Measurements from ENCODE around the gene ATAD3C. TPM values are rescaled to one million over a fixed set of nuclear protein-coding genes. Genes with fewer than 3 reads are reported as not detected.

Gene ATAD3C
- total RNA-seq, 1 experiment from 2014 or later = 1.4 TPM

DNA sequence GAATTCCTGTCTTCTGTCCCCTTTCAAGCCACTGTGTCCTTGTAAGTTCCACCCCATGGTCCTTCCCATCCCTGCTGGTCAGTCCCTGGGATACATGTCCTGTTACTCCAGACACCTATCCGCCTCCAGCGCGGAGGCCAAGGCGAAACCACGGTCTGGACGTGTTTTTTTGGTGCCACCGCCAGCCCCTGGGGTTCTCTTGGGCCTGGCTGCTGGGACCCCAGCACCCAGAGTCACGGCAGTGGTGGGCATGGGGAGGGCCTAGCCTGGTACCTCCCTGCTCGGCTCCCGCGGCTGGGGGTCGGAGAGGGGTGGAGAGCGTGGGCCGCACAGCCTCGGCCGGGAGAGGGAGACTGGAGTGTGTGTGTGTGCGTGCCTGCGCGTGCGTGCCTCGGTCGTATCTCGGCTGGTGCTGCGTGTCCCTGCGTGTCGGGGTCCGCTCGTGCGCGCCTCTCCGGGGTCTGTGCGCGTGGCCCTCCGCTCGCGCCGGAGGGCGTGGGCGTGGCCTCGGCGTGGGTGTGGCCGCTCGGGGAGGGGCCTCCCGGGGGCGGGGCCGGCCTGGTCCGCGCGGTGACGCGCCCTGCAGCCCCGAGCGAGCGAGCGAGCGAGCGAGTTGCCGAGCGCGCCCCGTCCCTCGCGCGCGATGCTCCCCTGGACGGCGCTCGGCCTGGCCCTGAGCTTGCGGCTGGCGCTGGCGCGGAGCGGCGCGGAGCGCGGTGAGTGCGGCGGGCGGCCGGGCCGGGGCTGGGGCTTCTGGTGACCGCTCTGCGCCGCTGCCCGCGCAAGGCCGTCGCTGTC is 14.2 kb upstream of the ATAD3C start, which contains the start of gene VWA1:
TSS of gene VWA1 (plus strand) at position 585 of the 798 bp plus-strand sequence. CDS start at position 644, 59 bp downstream.
- intact Hi-C loops (cut with micrococcal nuclease) = no loop called here
- Histone ChIP-seq H4K20me1 (ENCODE audit: low read length) (no peaks in the 10 kb centered on the region), H3K4me2 (ENCODE audit: low read length) (peak within 1 kb of the TSS; percentile 100), H3K4me3 (ENCODE audit: low read length) (peak within 1 kb of the TSS; percentile 88), H3K79me2 (ENCODE audit: low read length) (peaks cover 13% of the 10 kb centered on the region), H3K9ac (ENCODE audit: low read length) (peak within 1 kb of the TSS; percentile 61), H3F3A (ENCODE audit: low read length, unreplicated experiment) (no peaks in the 10 kb centered on the region), H3K4me1 (ENCODE audit: insufficient read depth, low read length) (peaks cover 48% of the 10 kb centered on the region), H3K9me3 (ENCODE audit: low read length) (no peaks in the 10 kb centered on the region), H3K9me2 (replicated peaks; ENCODE audit: low read length) (no peaks in the 10 kb centered on the region), H2AFZ (ENCODE audit: low read length) (peak within 1 kb of the TSS; percentile 59), H3K36me3 (ENCODE audit: low read depth, low read length) (no peaks in the 10 kb centered on the region), H3K27me3 (ENCODE audit: low read length) (no peaks in the 10 kb centered on the region), H3K27ac (ENCODE audit: low read length) (no peak within 1 kb of the TSS)
- CTCF ChIA-PET = no interaction called here
- BruUV-seq (replicated peaks) = no TSS peak
- TF ChIP-seq EZH2phosphoT487 (IDR thresholded peaks at IDR 0.05; ENCODE audit: borderline replicate concordance, low read length) (no peak), EZH2 (IDR thresholded peaks at IDR 0.05; ENCODE audit: low read length, unreplicated experiment) (no peak)
- peak; percentile 74 for ATAC-seq
- DNase-seq = peak; percentile 88
- POLR2A ChIA-PET (ENCODE audit: unreplicated experiment) = no interaction called here

DNA sequence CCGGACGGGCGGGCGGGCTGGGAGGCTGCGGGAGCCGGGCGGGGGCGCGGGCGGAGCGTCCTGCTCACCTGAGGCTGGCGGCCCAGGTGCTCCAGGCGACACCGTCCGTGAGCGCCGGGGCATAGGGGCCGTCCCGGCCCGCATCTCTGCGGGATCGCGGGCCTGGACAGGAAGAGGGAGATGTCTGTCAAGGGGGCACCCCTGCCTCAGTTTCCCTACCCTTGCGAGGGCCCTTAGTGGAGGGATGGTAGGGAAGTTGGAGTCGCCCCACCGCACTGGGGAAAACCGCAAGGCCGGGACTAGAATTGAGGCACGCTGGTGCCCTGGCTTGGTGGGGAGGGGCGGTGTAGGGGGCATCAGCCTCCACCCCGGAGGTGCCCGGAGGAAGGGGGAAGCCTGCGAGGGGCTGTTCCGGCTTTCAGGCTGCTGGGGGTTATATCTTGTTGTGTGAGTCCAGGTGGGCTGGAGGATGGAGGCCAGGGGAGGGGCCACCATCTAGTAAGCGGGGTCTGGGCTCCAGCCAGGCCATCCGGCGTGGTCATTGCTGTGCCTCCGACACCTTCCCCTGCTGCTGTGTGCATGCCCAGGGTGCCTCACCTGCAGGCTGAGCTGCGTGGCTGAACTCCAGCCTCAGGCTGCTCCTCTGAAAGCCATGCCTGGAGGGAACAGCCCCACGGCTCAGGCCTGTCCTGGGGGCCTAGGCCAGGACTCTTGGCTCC is 13.4 kb upstream of the ATAD3C start:
- DNase-seq = no peak
- H2AFZ ChIP-seq (ENCODE audit: low read length) = peak overlapping the region; percentile 54
- H3K79me2 ChIP-seq (ENCODE audit: low read length) = peaks cover 13% of the 10 kb centered on the region
- H3F3A ChIP-seq (ENCODE audit: low read length, unreplicated experiment) = no peaks in the 10 kb centered on the region
- H3K4me2 ChIP-seq (ENCODE audit: low read length) = peak overlapping the region; percentile 100
- ChIA-PET CTCF (no interaction called here), POLR2A (ENCODE audit: unreplicated experiment) (no interaction called here)
- no peak; the same call in 1 of the 2 replicates for ATAC-seq
- peak overlapping the region; percentile 88 for H3K4me3 ChIP-seq (ENCODE audit: low read length)
- H3K9ac ChIP-seq (ENCODE audit: low read length) = peak overlapping the region; percentile 61
- H3K27me3 ChIP-seq (ENCODE audit: low read length) = no peaks in the 10 kb centered on the region
- intact Hi-C loops (cut with micrococcal nuclease) = no loop called here
- BruUV-seq (replicated peaks) = no TSS peak
- no peak overlapping the region for H3K27ac ChIP-seq (ENCODE audit: low read length)
- TF ChIP-seq EZH2 (IDR thresholded peaks at IDR 0.05; ENCODE audit: low read length, unreplicated experiment) = no peak
- no peak for TF ChIP-seq EZH2phosphoT487 (IDR thresholded peaks at IDR 0.05; ENCODE audit: borderline replicate concordance, low read length)
- TF ChIP-seq, protein P1, sequence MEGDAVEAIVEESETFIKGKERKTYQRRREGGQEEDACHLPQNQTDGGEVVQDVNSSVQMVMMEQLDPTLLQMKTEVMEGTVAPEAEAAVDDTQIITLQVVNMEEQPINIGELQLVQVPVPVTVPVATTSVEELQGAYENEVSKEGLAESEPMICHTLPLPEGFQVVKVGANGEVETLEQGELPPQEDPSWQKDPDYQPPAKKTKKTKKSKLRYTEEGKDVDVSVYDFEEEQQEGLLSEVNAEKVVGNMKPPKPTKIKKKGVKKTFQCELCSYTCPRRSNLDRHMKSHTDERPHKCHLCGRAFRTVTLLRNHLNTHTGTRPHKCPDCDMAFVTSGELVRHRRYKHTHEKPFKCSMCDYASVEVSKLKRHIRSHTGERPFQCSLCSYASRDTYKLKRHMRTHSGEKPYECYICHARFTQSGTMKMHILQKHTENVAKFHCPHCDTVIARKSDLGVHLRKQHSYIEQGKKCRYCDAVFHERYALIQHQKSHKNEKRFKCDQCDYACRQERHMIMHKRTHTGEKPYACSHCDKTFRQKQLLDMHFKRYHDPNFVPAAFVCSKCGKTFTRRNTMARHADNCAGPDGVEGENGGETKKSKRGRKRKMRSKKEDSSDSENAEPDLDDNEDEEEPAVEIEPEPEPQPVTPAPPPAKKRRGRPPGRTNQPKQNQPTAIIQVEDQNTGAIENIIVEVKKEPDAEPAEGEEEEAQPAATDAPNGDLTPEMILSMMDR (conservative IDR thresholded peaks at IDR 0.05; ENCODE audit: low read depth, low read length) = no peak
- no peaks in the 10 kb centered on the region for H3K9me3 ChIP-seq (ENCODE audit: low read length)
- no peaks in the 10 kb centered on the region for H3K36me3 ChIP-seq (ENCODE audit: low read depth, low read length)
- no peaks in the 10 kb centered on the region for H3K9me2 ChIP-seq (replicated peaks; ENCODE audit: low read length)
- H4K20me1 ChIP-seq (ENCODE audit: low read length) = no peaks in the 10 kb centered on the region
- peaks cover 48% of the 10 kb centered on the region for H3K4me1 ChIP-seq (ENCODE audit: insufficient read depth, low read length)

DNA sequence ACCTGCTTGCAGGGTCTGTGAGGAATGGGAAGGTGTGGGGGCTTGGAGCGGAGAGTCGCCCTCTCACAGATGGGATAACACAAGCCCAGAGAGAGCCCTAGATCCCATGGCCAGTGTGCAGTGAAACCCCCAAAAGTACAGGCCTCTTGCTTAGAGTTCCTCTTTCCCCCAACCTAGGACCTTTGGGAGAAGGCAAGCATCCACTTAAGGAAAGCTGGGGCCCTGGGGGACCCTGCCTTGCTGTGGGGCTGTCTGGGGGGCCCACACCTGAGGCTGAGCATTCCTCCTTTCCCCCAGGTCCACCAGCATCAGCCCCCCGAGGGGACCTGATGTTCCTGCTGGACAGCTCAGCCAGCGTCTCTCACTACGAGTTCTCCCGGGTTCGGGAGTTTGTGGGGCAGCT is 12.9 kb upstream of the ATAD3C start:
- peak overlapping the region; percentile 61 for H3K9ac ChIP-seq (ENCODE audit: low read length)
- H3F3A ChIP-seq (ENCODE audit: low read length, unreplicated experiment) = no peaks in the 10 kb centered on the region
- BruUV-seq (replicated peaks) = no TSS peak
- H3K27me3 ChIP-seq (ENCODE audit: low read length) = no peaks in the 10 kb centered on the region
- no peaks in the 10 kb centered on the region for H3K9me3 ChIP-seq (ENCODE audit: low read length)
- intact Hi-C loops (cut with micrococcal nuclease) = no loop called here
- peak overlapping the region; percentile 100 for H3K4me2 ChIP-seq (ENCODE audit: low read length)
- no peaks in the 10 kb centered on the region for H3K9me2 ChIP-seq (replicated peaks; ENCODE audit: low read length)
- H3K27ac ChIP-seq (ENCODE audit: low read length) = no peak overlapping the region
- H3K36me3 ChIP-seq (ENCODE audit: low read depth, low read length) = no peaks in the 10 kb centered on the region
- CTCF ChIA-PET = no interaction called here
- no peak overlapping the region for H2AFZ ChIP-seq (ENCODE audit: low read length)
- peaks cover 13% of the 10 kb centered on the region for H3K79me2 ChIP-seq (ENCODE audit: low read length)
- peak overlapping the region; percentile 88 for H3K4me3 ChIP-seq (ENCODE audit: low read length)
- no peaks in the 10 kb centered on the region for H4K20me1 ChIP-seq (ENCODE audit: low read length)
- peaks cover 46% of the 10 kb centered on the region for H3K4me1 ChIP-seq (ENCODE audit: insufficient read depth, low read length)
- ATAC-seq = no peak
- TF ChIP-seq EZH2phosphoT487 (IDR thresholded peaks at IDR 0.05; ENCODE audit: borderline replicate concordance, low read length) (no peak), EZH2 (IDR thresholded peaks at IDR 0.05; ENCODE audit: low read length, unreplicated experiment) (no peak)
- TF ChIP-seq, protein P1 (conservative IDR thresholded peaks at IDR 0.05; ENCODE audit: low read depth, low read length) = no peak
- DNase-seq = no peak
- POLR2A ChIA-PET (ENCODE audit: unreplicated experiment) = no interaction called here

All from PC-3 (cell line).